Right atrium auricular region (tissue), 2 donors: Measurements from ENCODE around the gene CWH43. TPM values are rescaled to one million over a fixed set of nuclear protein-coding genes. Genes with fewer than 3 reads are reported as not detected.
"Not testable (repeated sequence)": the region's sequence is repeated elsewhere in the genome, so short reads cannot be mapped to it uniquely, and the experiment has no call there.

Experiments used
- DNase-seq: peaks from one replicate; pipeline ENCODE4 v3.0.0-alpha.2; 2019; ENCODE audit warnings: low spot score
- H3K27ac ChIP-seq, 2 donors: fragments of 200-600 bp; sonication (generic); 1 replicate in 1 of 2; 2 replicates in 1 of 2; pipeline ENCODE4 v1.5.1; 2016 to 2019
- H3K27me3 ChIP-seq, 2 donors: fragments of 200-600 bp; sonication (generic); one replicate each; pipeline versions ENCODE4 v1.5.1 to v1.6.0; 2017 to 2019
- H3K36me3 ChIP-seq: fragments of 200-600 bp; sonication (generic); one replicate; pipeline ENCODE4 v1.5.1; 2016
- H3K4me1 ChIP-seq, 2 donors: fragments of 200-600 bp; sonication (generic); one replicate each; pipeline versions ENCODE4 v1.5.1 to v1.6.0; 2017 to 2019
- H3K4me3 ChIP-seq, 2 donors: fragments of 200-600 bp; sonication (generic); 1 replicate in 1 of 2; 2 replicates in 1 of 2; pipeline ENCODE4 v1.5.1; 2017 to 2019; ENCODE audit warnings: mild to moderate bottlenecking in 1 of 2, moderate library complexity in 1 of 2
- H3K9me3 ChIP-seq, 2 donors: fragments of 200-600 bp; sonication (generic); one replicate each; pipeline ENCODE4 v1.5.1; 2019
- CTCF ChIP-seq, 2 donors: fragments of 200-600 bp; sonication (generic); IDR thresholded peaks; one replicate each; pipeline ENCODE4 v1.5.1; 2019; ENCODE audit warnings: antibody characterized with exemption in 2 of 2
- total RNA-seq, 2 donors: library from RNA; depleted of rRNA; stranded (reverse); fragments of >200 nt; gene quantifications; one replicate each; pipeline ENCODE4 v1.1.0, GENCODE V29; 2016

CWH43 gene
- total RNA-seq, 2 donors from 2014 or later, result not detected

- DNase-seq, result no peak
- Histone ChIP-seq H3K9me3 (no peaks in the 10 kb centered on the region), H3K27me3 (no peaks in the 10 kb centered on the region), H3K36me3 (no peaks in the 10 kb centered on the region), H3K27ac (no peak overlapping the region), H3K4me3 (no peak overlapping the region), H3K4me1 (no peaks in the 10 kb centered on the region)
- TF ChIP-seq CTCF (IDR thresholded peaks at IDR 0.05), result peak in 1 of 2 donors; percentile 60
Observed at GRCh38 chr4:49032440-49033161, 46.5 kb downstream of the CWH43 start.

- H3K4me3 ChIP-seq, result no peak overlapping the region
Observed at GRCh38 chr4:49036528-49036927, 50.5 kb downstream of the CWH43 start.

GRCh38 chr4:49044270-49044669 is 58.2 kb downstream of the CWH43 start:
- H3K36me3 ChIP-seq, result no peaks in the 10 kb centered on the region
- H3K4me1 ChIP-seq, result no peaks in the 10 kb centered on the region
- H3K4me3 ChIP-seq, result no peak overlapping the region
- DNase-seq, result no peak
- no peak overlapping the region for H3K27ac ChIP-seq
- H3K9me3 ChIP-seq, result no peaks in the 10 kb centered on the region
- no peak for TF ChIP-seq CTCF (IDR thresholded peaks at IDR 0.05)
- no peaks in the 10 kb centered on the region for H3K27me3 ChIP-seq

More at GRCh38 chr4:49036528-49036927, 50.5 kb downstream of the CWH43 start:
- no peaks in the 10 kb centered on the region for H3K4me1 ChIP-seq
- H3K9me3 ChIP-seq, result no peaks in the 10 kb centered on the region
- H3K27ac ChIP-seq, result no peak overlapping the region
- no peak for TF ChIP-seq CTCF (IDR thresholded peaks at IDR 0.05)
- H3K27me3 ChIP-seq, result no peaks in the 10 kb centered on the region
- no peak for DNase-seq
- no peaks in the 10 kb centered on the region for H3K36me3 ChIP-seq

- no peak for TF ChIP-seq CTCF (IDR thresholded peaks at IDR 0.05)
Observed at GRCh38 chr4:49058306-49058705, 72.2 kb downstream of the CWH43 start.

GRCh38 chr4:49063670-49064069 is 77.6 kb downstream of the CWH43 start:
- Histone ChIP-seq H3K4me1 (no peaks in the 10 kb centered on the region), H3K36me3 (no peaks in the 10 kb centered on the region), H3K4me3 (no peak overlapping the region), H3K9me3 (peaks cover 0 to 10% of the 10 kb centered on the region in 2 donors), H3K27ac (no peak overlapping the region), H3K27me3 (no peaks in the 10 kb centered on the region)
- DNase-seq, result no peak
- no peak for TF ChIP-seq CTCF (IDR thresholded peaks at IDR 0.05)

More at GRCh38 chr4:49058306-49058705, 72.2 kb downstream of the CWH43 start:
- H3K27me3 ChIP-seq, result no peaks in the 10 kb centered on the region
- no peak for DNase-seq
- H3K36me3 ChIP-seq, result no peaks in the 10 kb centered on the region
- H3K27ac ChIP-seq, result no peak overlapping the region
- no peak overlapping the region for H3K4me3 ChIP-seq
- peaks cover 0 to 26% of the 10 kb centered on the region in 2 donors for H3K9me3 ChIP-seq
- no peaks in the 10 kb centered on the region for H3K4me1 ChIP-seq

- not testable (repeated sequence) for H3K4me3 ChIP-seq, H3K4me1 ChIP-seq, H3K36me3 ChIP-seq, H3K27ac ChIP-seq, H3K27me3 ChIP-seq, DNase-seq, H3K9me3 ChIP-seq
Observed at GRCh38 chr4:49072196-49072595, 86.1 kb downstream of the CWH43 start.

GRCh38 chr4:49091883-49092282 is 105.8 kb downstream of the CWH43 start:
- not testable (repeated sequence) for H3K36me3 ChIP-seq, H3K4me3 ChIP-seq, H3K4me1 ChIP-seq, DNase-seq, H3K27me3 ChIP-seq, H3K27ac ChIP-seq
- H3K9me3 ChIP-seq, result peaks cover 0 to 21% of the 10 kb centered on the region in 2 donors

- not testable (repeated sequence) for DNase-seq, H3K4me3 ChIP-seq, H3K27ac ChIP-seq, H3K27me3 ChIP-seq, H3K36me3 ChIP-seq, H3K4me1 ChIP-seq
- peaks cover 0 to 23% of the 10 kb centered on the region in 2 donors for H3K9me3 ChIP-seq
Observed at GRCh38 chr4:49092608-49093135, 106.6 kb downstream of the CWH43 start.

GRCh38 chr4:49096215-49096614 is 110.1 kb downstream of the CWH43 start:
- not testable (repeated sequence) for H3K27ac ChIP-seq, H3K27me3 ChIP-seq, H3K4me1 ChIP-seq, DNase-seq, H3K4me3 ChIP-seq, H3K36me3 ChIP-seq
- H3K9me3 ChIP-seq, result peaks cover 12 to 35% of the 10 kb centered on the region in 2 donors
